ENCODE results near the gene FTCD.
"Not testable (repeated sequence)": the region's sequence is repeated elsewhere in the genome, so short reads cannot be mapped to it uniquely, and the experiment has no call there.

FTCD gene, protein sequence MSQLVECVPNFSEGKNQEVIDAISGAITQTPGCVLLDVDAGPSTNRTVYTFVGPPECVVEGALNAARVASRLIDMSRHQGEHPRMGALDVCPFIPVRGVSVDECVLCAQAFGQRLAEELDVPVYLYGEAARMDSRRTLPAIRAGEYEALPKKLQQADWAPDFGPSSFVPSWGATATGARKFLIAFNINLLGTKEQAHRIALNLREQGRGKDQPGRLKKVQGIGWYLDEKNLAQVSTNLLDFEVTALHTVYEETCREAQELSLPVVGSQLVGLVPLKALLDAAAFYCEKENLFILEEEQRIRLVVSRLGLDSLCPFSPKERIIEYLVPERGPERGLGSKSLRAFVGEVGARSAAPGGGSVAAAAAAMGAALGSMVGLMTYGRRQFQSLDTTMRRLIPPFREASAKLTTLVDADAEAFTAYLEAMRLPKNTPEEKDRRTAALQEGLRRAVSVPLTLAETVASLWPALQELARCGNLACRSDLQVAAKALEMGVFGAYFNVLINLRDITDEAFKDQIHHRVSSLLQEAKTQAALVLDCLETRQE

DNA sequence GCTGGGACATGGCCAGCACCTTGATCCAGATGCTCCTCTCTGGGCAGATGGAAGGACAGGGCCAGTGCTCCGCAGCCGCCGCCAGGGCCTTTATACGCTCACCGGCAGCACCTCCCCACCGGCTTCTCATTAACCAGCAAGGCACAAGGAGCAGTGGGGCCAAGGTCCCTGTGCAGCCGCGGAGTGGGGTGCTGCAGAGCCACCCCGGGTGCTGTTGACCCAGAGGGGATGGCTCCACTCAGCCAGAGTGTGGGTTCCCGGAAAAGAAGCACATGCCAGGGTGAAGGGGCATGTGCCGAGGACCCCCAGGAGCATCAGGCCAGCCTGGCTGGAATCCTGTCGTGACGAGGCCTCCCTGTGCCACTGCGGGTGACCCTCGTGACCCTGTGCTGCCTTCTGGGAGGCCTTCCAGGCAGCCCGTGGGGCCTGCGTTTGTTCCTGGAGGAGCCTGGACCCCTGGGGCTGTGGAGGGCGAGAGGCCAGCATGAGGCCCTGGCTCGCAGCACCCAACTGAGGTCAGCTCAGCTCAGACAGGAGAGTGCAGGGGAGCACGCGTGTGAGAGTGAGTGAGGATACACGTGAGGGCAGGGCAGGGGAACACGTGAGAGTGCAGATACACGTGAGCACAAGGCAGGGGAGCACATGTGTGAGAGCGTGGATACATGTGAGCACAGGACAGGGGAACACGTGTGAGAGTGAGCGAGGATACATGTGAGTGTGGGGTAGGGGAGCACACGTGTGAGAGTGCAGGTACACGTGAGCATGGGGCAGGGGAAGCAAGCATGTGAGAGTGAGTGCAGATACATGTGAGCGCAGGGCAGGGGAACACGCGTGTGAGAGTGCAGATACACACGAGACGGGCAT lies at the start of gene FTCD:
Gene FTCD (minus strand): TSS at position 66 of the 864 bp plus-strand sequence. CDS start 56 bp downstream, at position 10.
- DNase-seq (ENCODE audit: low spot score): no peak

GRCh38 chr21:46205166-46205565 lies 49.8 kb upstream of the FTCD start:
- no peak for DNase-seq (ENCODE audit: low spot score)

GRCh38 chr21:46203203-46203600 lies 47.8 kb upstream of the FTCD start:
- DNase-seq (ENCODE audit: low spot score): no peak

- DNase-seq (ENCODE audit: low spot score): no peak
Observed at GRCh38 chr21:46202592-46203202, 47.3 kb upstream of the FTCD start.

- not testable (repeated sequence) for DNase-seq (ENCODE audit: low spot score)
Observed at GRCh38 chr21:46200877-46201803, 45.8 kb upstream of the FTCD start.

DNA sequence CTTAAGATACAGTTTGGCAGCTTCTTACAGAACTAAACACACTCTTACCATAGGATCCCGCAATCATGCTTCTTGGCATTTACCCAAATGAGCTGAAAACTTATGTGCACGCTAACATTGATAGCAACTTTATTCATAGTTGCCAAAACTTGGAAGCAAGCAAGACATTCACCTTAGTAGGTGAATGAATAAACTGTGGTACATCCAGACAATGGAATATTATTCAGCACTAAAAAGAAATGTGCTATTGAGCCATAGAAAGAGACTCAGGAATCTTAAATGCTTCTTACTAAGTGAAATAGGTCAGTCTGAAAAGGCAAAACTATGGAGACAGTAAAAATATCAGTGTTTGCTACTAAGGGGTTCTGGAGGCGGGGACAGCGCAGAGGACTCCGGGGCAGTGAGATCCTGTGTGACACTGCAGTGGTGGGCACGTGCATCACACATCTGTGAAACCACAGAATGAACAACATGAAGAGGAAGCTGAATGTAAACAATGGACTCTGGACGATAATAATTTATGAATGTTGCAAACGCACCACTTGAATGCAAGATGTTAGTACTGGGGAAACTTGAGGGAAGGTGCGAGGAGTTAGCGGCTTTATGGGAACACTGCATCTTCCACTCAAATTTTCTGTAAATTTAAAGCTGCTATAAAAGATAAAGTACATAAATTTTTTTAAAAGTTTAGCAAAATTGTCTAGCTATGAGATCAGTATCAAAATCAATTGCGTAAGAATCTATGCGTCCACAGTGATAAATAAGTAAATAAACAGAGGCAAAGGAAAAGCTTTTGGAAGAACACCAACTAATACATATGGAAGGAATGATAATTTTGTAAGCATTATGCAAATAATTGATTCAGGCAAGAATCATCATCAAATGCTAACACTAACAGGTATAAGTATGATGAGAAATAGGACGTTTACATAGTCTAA lies 44.3 kb upstream of the FTCD start:
- DNase-seq (ENCODE audit: low spot score): no peak

GRCh38 chr21:46196733-46197132 lies 41.4 kb upstream of the FTCD start:
- DNase-seq (ENCODE audit: low spot score): no peak

DNA sequence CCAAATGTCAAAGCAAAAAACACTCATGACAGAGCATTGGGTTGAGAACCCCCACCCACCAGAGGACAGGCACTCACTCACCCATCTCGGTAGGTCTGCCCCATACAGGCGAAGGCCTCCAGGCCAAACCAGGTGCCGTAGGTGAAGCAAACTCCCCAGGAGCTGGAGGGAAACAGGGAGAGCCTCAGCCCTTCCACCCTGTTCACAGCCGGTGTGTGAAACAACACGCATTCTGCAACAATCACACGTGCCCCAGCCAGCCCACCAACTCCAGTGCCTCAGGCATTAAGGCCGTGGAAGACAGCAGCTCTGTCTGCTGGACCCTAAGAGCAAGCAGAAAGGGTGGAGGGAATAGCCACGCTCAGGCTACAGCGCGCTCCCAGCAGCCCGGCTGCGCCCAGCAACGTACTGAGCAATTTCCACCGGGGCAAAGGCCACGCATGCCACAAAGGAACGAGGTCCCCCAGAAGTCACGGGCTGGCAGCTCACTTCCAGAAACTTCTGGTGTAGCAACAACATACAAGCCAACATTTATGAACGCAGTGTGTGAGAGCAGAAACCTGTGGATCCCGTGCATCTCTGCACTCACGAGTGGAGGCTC lies 40.3 kb upstream of the FTCD start:
- no peak for DNase-seq (ENCODE audit: low spot score)

GRCh38 chr21:46194374-46195334 lies 39.3 kb upstream of the FTCD start:
- no peak for DNase-seq (ENCODE audit: low spot score)

- no peak for DNase-seq (ENCODE audit: low spot score)
Observed at GRCh38 chr21:46193829-46194373, 38.5 kb upstream of the FTCD start.

- no peak for DNase-seq (ENCODE audit: low spot score)
Observed at GRCh38 chr21:46191686-46192575, 36.6 kb upstream of the FTCD start.

DNA sequence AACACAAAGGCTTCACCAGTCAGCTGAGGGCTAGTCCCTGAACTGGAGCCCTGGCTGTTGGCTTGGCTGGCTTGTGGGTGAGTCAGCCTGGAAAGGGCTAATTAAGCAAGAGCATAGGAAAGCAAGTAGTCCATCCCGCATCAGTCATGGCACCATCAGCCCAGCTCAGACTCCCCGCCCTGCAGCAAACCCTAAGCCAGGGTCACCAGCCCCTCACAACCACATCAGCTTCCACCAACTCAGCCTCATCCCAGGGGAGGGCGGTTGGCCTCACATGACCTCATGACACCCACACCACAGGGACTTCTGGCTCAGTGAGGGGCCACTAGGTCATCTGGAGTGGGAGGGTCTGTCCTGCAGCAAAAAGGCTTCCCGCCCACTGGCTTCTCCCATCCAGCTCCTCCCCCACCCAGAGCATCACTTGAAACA lies 35.9 kb upstream of the FTCD start:
- DNase-seq (ENCODE audit: low spot score): no peak

DNA sequence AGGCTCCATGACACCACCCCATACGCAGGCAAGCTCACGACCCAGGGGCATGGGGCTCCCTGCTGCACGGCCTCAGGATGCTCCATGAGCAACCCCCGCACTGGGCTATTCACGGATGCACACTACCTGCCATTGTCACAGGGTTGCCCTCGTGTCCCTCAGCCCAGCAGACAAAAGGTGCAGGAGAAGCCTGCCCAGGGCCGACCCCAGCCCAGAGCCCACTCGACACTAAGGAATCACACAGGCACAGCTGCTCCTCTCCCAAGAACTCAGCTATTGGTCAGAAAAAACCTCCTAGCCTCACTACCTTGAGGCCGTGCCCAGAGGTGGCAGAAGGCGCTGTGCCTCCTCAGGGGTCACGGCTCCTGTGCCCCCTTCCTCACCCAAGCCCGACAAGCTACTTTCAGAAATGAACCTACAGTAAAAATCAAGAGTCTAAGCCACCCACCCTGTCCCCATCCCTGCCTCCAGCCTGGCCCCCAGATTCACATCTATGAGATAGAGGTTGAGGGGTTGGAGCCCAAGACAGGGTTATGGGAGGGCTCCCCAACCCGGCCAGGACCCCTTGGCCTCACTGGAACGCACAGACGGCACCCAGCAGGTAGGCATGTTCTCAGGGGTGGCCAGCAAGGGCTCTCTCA lies 35.2 kb upstream of the FTCD start:
- no peak for DNase-seq (ENCODE audit: low spot score)

DNA sequence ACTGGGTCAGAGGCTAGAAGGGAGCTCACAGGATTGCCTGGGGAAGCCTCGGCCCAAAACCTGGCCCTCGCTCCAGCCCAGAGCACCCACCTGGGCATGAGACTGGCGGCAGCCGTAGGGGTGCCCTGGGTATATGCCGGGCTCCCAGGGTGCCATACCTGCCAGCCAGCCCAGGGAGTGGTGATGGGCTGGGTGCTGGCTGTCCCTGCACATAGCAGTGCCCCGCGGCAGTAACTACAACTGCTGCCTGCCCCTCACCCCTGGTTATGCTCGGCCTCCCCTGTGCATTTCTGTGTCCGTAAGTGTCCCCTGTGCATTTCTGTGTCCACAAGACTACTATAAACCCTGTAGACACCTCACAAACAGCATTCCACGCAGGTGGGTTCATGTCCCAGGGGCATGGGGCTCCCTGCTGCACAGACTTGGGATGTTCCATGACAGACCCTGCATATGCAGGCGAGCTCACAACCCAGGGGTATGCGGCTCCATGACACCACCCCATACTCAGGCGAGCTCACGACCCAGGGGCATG lies 34.6 kb upstream of the FTCD start:
- DNase-seq (ENCODE audit: low spot score): no peak

DNA sequence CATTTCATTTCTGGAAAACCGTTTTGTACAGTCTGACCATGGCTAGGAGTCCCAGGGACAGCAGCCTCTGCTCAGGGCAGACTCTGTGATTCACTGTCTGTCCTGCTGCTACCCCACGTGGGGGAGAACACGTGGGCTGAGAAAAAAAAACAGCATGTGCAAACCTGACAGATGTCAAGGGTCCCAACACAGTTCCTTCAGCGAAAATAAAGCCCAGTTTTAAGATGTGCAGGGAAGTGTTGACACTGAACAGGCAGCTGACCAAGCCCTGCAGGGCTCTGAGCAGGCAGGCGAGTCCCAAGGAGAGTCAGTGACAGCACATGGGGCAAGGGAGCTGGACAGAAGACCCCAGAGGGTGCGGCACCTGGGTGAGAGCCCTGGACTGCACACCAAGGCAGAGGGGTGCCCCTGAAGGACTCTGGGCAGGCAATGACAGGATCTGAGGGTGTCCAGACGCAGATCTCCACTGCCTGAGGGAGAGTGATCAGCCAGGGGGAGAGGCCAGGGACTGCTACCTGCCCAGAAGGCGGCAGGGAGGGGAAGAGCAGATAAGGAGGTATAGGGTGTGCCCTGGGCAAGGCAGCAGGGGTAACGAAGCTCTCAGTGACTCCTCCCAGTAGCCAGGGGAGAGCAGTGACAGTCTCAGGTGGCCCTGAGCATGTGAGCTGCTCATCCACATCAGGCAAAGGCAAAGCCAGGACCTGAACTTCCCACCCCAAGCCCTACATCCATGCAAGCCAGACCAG lies 34.0 kb upstream of the FTCD start:
- DNase-seq (ENCODE audit: low spot score): no peak
